Measurements from ENCODE around the gene MYO3B.

The MYO3B gene

DNA sequence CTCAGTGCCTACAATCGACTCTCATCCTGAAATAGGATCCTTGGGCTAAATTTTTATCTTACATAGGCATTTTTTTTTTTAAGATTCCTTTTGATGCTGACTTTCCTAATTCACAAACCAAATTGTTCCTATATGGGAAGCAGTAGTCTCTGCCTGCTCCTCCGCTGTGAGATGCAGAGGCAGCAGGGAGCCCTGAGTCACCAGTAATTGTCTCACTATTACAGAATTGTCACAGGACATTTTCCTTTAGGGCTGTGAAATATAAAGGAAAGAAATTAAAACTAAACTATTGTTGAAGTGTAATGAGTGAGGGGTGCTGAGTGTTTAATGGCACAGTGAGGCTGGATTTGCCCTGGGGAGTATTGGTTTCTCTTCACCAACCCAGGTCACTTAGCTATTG lies 63.8 kb downstream of the MYO3B start:
- Histone ChIP-seq H3K9me3 (ENCODE audit: low read depth, low read length) (no peaks in the 10 kb centered on the region), H3K9ac (ENCODE audit: insufficient read length) (no peak overlapping the region), H3K4me3 (no peak overlapping the region), H3K27ac (no peak overlapping the region), H3K36me3 (ENCODE audit: insufficient read depth, low read length) (no peaks in the 10 kb centered on the region)
- DNase-seq (ENCODE audit: low read depth, low spot score): no peak
- TF ChIP-seq FOXP2 (optimal IDR thresholded peaks at IDR 0.05; ENCODE audit: control extremely low read depth, extremely low read length, insufficient read depth): no peak
- no peak for TF ChIP-seq POLR2AphosphoS5 (IDR thresholded peaks at IDR 0.05; ENCODE audit: borderline replicate concordance, low read depth, low read length)
- TF ChIP-seq EZH2 (IDR thresholded peaks at IDR 0.05): no peak

DNA sequence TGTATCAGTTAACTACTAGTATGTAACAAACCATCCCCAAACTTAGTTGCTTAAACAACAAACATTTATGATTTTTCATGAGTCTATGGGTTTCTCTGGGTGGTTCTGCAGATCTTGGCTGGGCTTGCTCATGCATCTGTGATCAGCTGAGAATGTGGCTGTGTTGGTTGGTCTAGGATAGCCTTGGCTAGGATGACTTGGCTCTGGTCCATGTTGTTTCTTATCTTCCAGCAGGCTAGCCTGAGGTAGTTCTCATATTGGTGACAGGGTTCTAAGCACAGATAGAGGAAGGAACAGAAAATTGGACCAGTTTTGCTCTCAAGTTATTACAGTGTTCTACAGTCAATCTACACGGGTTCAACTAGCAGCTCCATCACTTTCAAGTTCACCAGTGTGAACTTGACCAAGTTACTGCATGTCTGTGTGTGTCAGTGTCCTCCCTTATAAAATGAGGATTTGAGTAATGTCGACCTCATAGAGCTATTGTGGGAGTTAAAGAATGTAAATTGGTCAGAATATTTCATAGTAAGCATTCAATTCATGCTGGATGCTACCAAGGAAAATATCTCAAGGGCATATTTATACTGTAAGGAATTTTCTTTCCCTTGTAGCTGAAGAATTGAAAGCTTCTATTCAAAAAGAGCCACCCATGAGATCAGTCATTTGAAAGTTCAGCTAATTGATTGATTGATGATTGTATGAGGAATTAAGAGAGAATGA lies 65.3 kb downstream of the MYO3B start:
- no peak for TF ChIP-seq EZH2 (IDR thresholded peaks at IDR 0.05)
- no peak for TF ChIP-seq POLR2AphosphoS5 (IDR thresholded peaks at IDR 0.05; ENCODE audit: borderline replicate concordance, low read depth, low read length)
- no peak for TF ChIP-seq FOXP2 (optimal IDR thresholded peaks at IDR 0.05; ENCODE audit: control extremely low read depth, extremely low read length, insufficient read depth)
- Histone ChIP-seq H3K9me3 (ENCODE audit: low read depth, low read length) (no peaks in the 10 kb centered on the region), H3K9ac (ENCODE audit: insufficient read length) (no peak overlapping the region), H3K27ac (no peak overlapping the region), H3K4me3 (no peak overlapping the region), H3K36me3 (ENCODE audit: insufficient read depth, low read length) (no peaks in the 10 kb centered on the region)
- DNase-seq (ENCODE audit: low read depth, low spot score): no peak

DNA sequence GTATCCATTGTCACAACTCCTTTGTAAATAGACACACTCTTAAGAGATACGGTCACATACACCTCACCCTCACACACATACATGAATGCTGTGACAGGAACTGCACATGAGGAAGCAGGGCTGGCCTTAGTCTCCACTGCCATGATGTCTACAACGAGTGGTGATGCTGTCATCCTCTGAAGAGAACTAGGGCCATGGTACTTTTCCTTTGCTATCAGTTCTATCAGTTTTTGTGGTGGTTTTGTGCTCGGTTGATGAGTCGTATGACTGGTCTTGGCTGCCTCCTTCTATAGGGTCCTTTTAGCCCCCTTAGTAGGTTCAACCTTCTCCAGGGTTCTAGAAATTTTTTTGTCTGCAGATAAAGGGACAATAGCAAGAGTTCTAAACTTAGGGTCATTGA lies 66.0 kb downstream of the MYO3B start:
- Histone ChIP-seq H3K4me3 (no peak overlapping the region), H3K9ac (ENCODE audit: insufficient read length) (no peak overlapping the region), H3K36me3 (ENCODE audit: insufficient read depth, low read length) (no peaks in the 10 kb centered on the region), H3K27ac (no peak overlapping the region), H3K9me3 (ENCODE audit: low read depth, low read length) (no peaks in the 10 kb centered on the region)
- TF ChIP-seq POLR2AphosphoS5 (IDR thresholded peaks at IDR 0.05; ENCODE audit: borderline replicate concordance, low read depth, low read length): no peak
- TF ChIP-seq EZH2 (IDR thresholded peaks at IDR 0.05): no peak
- no peak for TF ChIP-seq FOXP2 (optimal IDR thresholded peaks at IDR 0.05; ENCODE audit: control extremely low read depth, extremely low read length, insufficient read depth)
- no peak for DNase-seq (ENCODE audit: low read depth, low spot score)

DNA sequence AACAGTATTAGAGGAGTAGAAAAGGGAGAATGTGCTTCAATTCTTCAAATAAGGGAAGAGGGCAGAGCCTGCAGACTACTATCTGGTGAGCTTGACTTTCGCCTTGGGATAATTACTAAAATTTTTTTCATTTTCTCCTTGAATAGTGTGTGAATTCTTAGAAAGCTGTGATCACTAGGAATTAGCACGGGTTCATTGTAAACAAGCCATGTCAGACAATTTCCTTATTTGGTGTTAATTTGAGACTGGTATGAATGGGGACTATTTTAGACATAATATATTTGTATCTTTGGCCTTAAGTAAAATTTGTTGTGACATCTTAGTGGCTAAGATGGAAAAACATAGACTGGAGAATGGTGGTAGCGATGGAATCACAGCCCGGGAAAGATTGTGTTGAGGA lies 66.6 kb downstream of the MYO3B start:
- no peak overlapping the region for H3K4me3 ChIP-seq
- no peaks in the 10 kb centered on the region for H3K9me3 ChIP-seq (ENCODE audit: low read depth, low read length)
- no peaks in the 10 kb centered on the region for H3K36me3 ChIP-seq (ENCODE audit: insufficient read depth, low read length)
- no peak overlapping the region for H3K27ac ChIP-seq
- no peak for DNase-seq (ENCODE audit: low read depth, low spot score)
- TF ChIP-seq POLR2AphosphoS5 (IDR thresholded peaks at IDR 0.05; ENCODE audit: borderline replicate concordance, low read depth, low read length) (no peak), EZH2 (IDR thresholded peaks at IDR 0.05) (no peak), FOXP2 (optimal IDR thresholded peaks at IDR 0.05; ENCODE audit: control extremely low read depth, extremely low read length, insufficient read depth) (no peak)
- no peak overlapping the region for H3K9ac ChIP-seq (ENCODE audit: insufficient read length)

DNA sequence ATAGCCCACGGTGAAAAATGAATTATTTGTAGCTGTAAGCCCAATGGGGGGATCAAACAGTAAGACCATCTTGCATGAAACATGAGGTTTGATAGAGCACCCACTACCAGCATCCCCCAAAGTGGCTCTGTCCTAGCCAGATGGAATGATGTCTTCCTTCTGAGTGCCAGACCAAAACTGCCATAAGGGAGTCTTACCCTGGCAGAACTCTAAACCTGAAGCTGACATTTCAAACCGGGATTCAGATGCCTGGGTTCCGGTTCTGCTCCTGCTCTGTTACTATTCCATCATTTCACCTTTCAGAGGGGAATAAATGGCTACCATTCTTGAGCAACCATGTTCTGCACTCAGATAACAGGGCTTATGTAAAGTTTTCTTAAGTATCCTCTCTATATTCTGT lies 67.4 kb downstream of the MYO3B start:
- H3K36me3 ChIP-seq (ENCODE audit: insufficient read depth, low read length): no peaks in the 10 kb centered on the region
- no peak overlapping the region for H3K9ac ChIP-seq (ENCODE audit: insufficient read length)
- no peak for DNase-seq (ENCODE audit: low read depth, low spot score)
- H3K27ac ChIP-seq: no peak overlapping the region
- no peaks in the 10 kb centered on the region for H3K9me3 ChIP-seq (ENCODE audit: low read depth, low read length)
- TF ChIP-seq POLR2AphosphoS5 (IDR thresholded peaks at IDR 0.05; ENCODE audit: borderline replicate concordance, low read depth, low read length): no peak
- no peak for TF ChIP-seq FOXP2 (optimal IDR thresholded peaks at IDR 0.05; ENCODE audit: control extremely low read depth, extremely low read length, insufficient read depth)
- TF ChIP-seq EZH2 (IDR thresholded peaks at IDR 0.05): no peak
- no peak overlapping the region for H3K4me3 ChIP-seq

DNA sequence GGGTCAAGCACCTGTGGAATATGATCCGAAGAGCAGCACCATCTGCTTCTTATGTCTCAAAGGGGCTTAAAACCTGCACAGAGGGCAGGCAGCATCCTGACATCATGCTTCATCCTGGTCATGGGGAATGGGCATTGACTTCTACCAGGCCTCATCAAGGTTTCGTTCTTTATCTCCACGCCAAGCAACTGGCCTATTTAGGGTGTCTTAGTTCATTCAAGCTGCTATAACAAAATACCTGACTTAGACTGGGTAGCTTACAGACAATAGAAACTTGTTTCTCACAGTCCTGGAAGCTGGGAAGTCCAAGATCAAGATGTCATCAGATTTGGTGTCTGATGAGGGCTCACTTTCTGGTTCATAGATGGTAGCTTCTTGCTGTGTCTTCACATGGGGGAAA lies 69.4 kb downstream of the MYO3B start:
- H3K36me3 ChIP-seq (ENCODE audit: insufficient read depth, low read length): no peaks in the 10 kb centered on the region
- H3K9ac ChIP-seq (ENCODE audit: insufficient read length): no peak overlapping the region
- TF ChIP-seq POLR2AphosphoS5 (IDR thresholded peaks at IDR 0.05; ENCODE audit: borderline replicate concordance, low read depth, low read length) (no peak), FOXP2 (optimal IDR thresholded peaks at IDR 0.05; ENCODE audit: control extremely low read depth, extremely low read length, insufficient read depth) (no peak), EZH2 (IDR thresholded peaks at IDR 0.05) (no peak)
- no peak overlapping the region for H3K27ac ChIP-seq
- no peaks in the 10 kb centered on the region for H3K9me3 ChIP-seq (ENCODE audit: low read depth, low read length)
- no peak overlapping the region for H3K4me3 ChIP-seq
- DNase-seq (ENCODE audit: low read depth, low spot score): no peak

DNA sequence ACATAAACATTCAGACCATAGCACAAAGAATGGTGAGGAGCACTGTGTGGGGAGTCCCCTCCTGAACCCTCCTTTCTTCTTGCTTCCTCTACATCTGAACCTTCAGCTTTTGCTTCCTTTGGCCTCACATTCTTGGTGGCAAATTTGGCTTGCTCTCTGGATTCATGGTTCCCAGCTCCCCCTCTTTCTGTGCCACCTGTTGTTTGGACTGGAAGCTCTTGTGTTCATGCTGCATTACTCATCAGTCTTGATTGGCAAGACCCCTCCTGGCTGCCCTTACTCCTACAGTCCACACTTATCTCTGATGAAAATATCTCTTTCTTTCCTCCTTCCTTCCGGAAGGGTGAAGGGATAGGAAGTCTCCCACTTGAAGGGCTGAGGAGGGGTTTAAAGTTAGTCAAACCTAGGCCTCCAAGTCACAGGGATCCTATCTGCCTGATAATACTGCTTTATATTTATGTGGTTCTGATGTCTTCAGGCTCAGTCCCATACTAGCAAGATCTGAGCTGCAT lies 70.0 kb downstream of the MYO3B start:
- TF ChIP-seq EZH2 (IDR thresholded peaks at IDR 0.05) (no peak), FOXP2 (optimal IDR thresholded peaks at IDR 0.05; ENCODE audit: control extremely low read depth, extremely low read length, insufficient read depth) (no peak), POLR2AphosphoS5 (IDR thresholded peaks at IDR 0.05; ENCODE audit: borderline replicate concordance, low read depth, low read length) (no peak)
- Histone ChIP-seq H3K4me3 (no peak overlapping the region), H3K27ac (no peak overlapping the region)

DNA sequence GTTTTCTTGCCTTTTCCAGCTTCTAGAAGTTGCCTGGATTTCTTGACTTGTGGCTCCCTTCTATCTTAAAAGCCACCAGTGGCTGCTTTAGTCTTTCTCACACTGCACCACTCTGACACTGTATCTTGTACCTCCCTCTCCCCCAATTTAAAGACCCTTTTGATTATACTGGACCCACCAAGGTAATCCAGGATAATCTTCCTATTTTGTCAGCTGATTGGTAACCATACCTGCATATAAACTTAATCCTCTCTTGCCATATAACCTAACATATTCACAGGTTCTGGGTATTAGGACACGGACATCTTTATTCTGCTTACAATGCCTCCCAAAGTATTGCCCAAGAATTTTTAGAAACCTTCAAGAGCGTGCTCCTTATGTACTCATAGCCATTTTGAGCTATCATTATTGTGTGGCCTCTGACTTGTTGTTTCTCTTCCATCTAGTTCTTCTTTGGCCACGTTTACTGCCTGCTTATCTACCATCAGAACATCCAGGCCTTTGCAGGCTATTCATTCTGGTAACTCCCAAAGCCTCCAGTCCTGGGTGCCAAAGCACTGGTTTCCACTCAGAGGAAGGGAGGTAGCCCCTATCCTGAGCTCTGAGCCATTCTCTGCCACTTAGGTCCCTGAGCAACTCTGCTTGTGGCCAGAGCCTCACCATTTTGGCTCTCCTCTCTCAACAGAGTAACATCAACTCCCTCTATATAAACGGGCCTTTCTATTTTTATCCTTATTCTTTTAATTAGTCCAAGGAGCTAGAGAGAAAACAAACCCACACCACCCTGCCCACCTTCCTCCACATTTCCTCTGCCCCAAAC lies 70.8 kb downstream of the MYO3B start:
- Histone ChIP-seq H3K27ac (no peak overlapping the region), H3K36me3 (ENCODE audit: insufficient read depth, low read length) (no peaks in the 10 kb centered on the region), H3K9ac (ENCODE audit: insufficient read length) (no peak overlapping the region), H3K4me3 (no peak overlapping the region), H3K9me3 (ENCODE audit: low read depth, low read length) (no peaks in the 10 kb centered on the region)
- DNase-seq (ENCODE audit: low read depth, low spot score): no peak
- TF ChIP-seq POLR2AphosphoS5 (IDR thresholded peaks at IDR 0.05; ENCODE audit: borderline replicate concordance, low read depth, low read length) (no peak), EZH2 (IDR thresholded peaks at IDR 0.05) (no peak), FOXP2 (optimal IDR thresholded peaks at IDR 0.05; ENCODE audit: control extremely low read depth, extremely low read length, insufficient read depth) (no peak)

More for the DNA sequence above, 70.0 kb downstream of the MYO3B start:
- H3K36me3 ChIP-seq (ENCODE audit: insufficient read depth, low read length): no peaks in the 10 kb centered on the region
- no peak overlapping the region for H3K9ac ChIP-seq (ENCODE audit: insufficient read length)
- no peaks in the 10 kb centered on the region for H3K9me3 ChIP-seq (ENCODE audit: low read depth, low read length)
- DNase-seq (ENCODE audit: low read depth, low spot score): no peak
